H1 (cell line): ENCODE data around the gene NDUFA8.

ENCODE experiments used
- ATF3 ChIP-seq: IDR thresholded peaks from 2 replicates; pipeline ENCODE4 v1.6.1; 2011; ENCODE audit warnings: low read depth, mild to moderate bottlenecking, low read length; ENCODE audit not compliant: insufficient read depth
- BRCA1 ChIP-seq: IDR thresholded peaks from 2 replicates; pipeline ENCODE4 v1.6.1; 2012; ENCODE audit warnings: low read depth, low read length, improper control_type of control experiment
- CHD1 ChIP-seq: IDR thresholded peaks from 2 replicates; pipeline ENCODE4 v1.6.1; 2012; ENCODE audit warnings: low read depth, low read length, improper control_type of control experiment
- CHD2 ChIP-seq: IDR thresholded peaks from 2 replicates; pipeline ENCODE4 v1.6.1; 2012; ENCODE audit warnings: low read length, improper control_type of control experiment
- CTCF ChIP-seq, 3 experiments: IDR thresholded peaks; 1 replicate in 2 of 3; 2 replicates in 1 of 3; pipeline versions ENCODE4 v1.5.1 to v1.6.1; 2011; ENCODE audit warnings: low read length in 3 of 3, mild to moderate bottlenecking in 3 of 3, inconsistent platforms in 2 of 3, low read depth in 1 of 3, moderate library complexity in 1 of 3; ENCODE audit not compliant: insufficient read depth in 1 of 3; ENCODE audit errors: control extremely low read depth in 1 of 3
- EZH2 ChIP-seq: fragments of 200-600 bp; sonication (generic); IDR thresholded peaks from 2 replicates; pipeline ENCODE4 v1.7.1; 2012; ENCODE audit warnings: low read depth, mild to moderate bottlenecking, moderate library complexity, low read length, inconsistent platforms; ENCODE audit not compliant: severe bottlenecking
- FOSL1 ChIP-seq: IDR thresholded peaks from 2 replicates; pipeline ENCODE4 v1.6.1; 2011; ENCODE audit warnings: mild to moderate bottlenecking, low read depth, low read length, moderate library complexity; ENCODE audit not compliant: insufficient read depth
- GTF2F1 ChIP-seq: IDR thresholded peaks from 2 replicates; pipeline ENCODE4 v1.6.1; 2012; ENCODE audit warnings: low read depth, low read length, improper control_type of control experiment, borderline replicate concordance
- POLR2A ChIP-seq, 2 experiments: IDR thresholded peaks; 1 replicate in 1 of 2; 2 replicates in 1 of 2; pipeline ENCODE4 v1.6.1; 2011; ENCODE audit warnings: low read depth in 2 of 2, low read length in 2 of 2, mild to moderate bottlenecking in 2 of 2; ENCODE audit errors: control extremely low read depth in 1 of 2
- POLR2AphosphoS5 ChIP-seq: IDR thresholded peaks from 2 replicates; pipeline ENCODE4 v1.6.1; 2011; ENCODE audit warnings: low read depth, low read length
- RFX5 ChIP-seq: IDR thresholded peaks from 2 replicates; pipeline ENCODE4 v1.6.1; 2011; ENCODE audit warnings: low read depth, low read length, improper control_type of control experiment, borderline replicate concordance
- SIN3A ChIP-seq, 2 experiments: IDR thresholded peaks in 1 of 2; conservative IDR thresholded peaks in 1 of 2; 2 replicates each; pipeline ENCODE4 v1.6.1; 2011 to 2012; ENCODE audit warnings: low read length in 2 of 2, improper control_type of control experiment in 1 of 2, low read depth in 1 of 2, mild to moderate bottlenecking in 1 of 2
- ZNF274 ChIP-seq: IDR thresholded peaks from 2 replicates; pipeline ENCODE4 v1.7.0; 2012; ENCODE audit warnings: low read length, borderline replicate concordance; ENCODE audit errors: extremely low read depth

GRCh38 chr9:122125158-122125508, 34.4 kb downstream of the NDUFA8 start:
- TF ChIP-seq BRCA1 (no peak), SIN3A (conservative IDR thresholded peaks at IDR 0.05 in 1 of 2, IDR thresholded peaks at IDR 0.05 in 1 of 2; ENCODE audit: low read depth in 1 of 2, low read length in 2 of 2) (peak in 1 of 2 experiments; percentile 61; a peak in 1 of 4 replicates), CTCF (IDR thresholded peaks at IDR 0.05; ENCODE audit: control extremely low read depth in 1 of 3, insufficient read depth in 1 of 3, low read depth in 1 of 3, low read length in 3 of 3) (peak in 2 of 3 experiments; percentile 95 to 96; a peak in 3 of 4 replicates), RFX5 (no peak), CHD1 (no peak), POLR2A (IDR thresholded peaks at IDR 0.05; ENCODE audit: control extremely low read depth in 1 of 2, low read depth in 2 of 2, low read length in 2 of 2) (no peak), CHD2 (no peak), ZNF274 (no peak), ATF3 (no peak), EZH2 (no peak), FOSL1 (no peak), GTF2F1 (no peak), POLR2AphosphoS5 (no peak)
